Sciatic nerve (tissue), 2 donors: ENCODE measurements around the gene KCNJ12. TPM values are rescaled to one million over a fixed set of nuclear protein-coding genes. Genes with fewer than 3 reads are reported as not detected.
"Not testable (repeated sequence)": the region's sequence is repeated elsewhere in the genome, so short reads cannot be mapped to it uniquely, and the experiment has no call there.

Experiments
- ATAC-seq: fragments of 200-7000 bp; cut with Tn5 transposase; one replicate; pipeline ENCODE4 v1.9.1; 2020; ENCODE audit warnings: mild to moderate bottlenecking, moderate library complexity
- DNase-seq: peaks from one replicate; pipeline ENCODE4 v3.0.0-alpha.2; 2020; ENCODE audit warnings: low spot score
- intact Hi-C: fragments of 100-400 bp; cut with DNase I; formaldehyde crosslinking; loops from one replicate; pipeline ENCODE4 v1.14.2; 2022
- total RNA-seq: library from RNA; stranded (reverse); fragmentation: NEBNext Ultra II Directional; extraction: Animal tissue kit (Norgen Biotek cat#: 25700); gene quantifications from one replicate; pipeline ENCODE4 v1.2.1, GENCODE V29; 2021
- donor health status: DM: no; HTN: no; CAD: no.
- donor health status: DM: no; HTN: no; CAD: no.

KCNJ12 gene
- total RNA-seq, 1 donor from 2014 or later, result 1.0 TPM

DNA sequence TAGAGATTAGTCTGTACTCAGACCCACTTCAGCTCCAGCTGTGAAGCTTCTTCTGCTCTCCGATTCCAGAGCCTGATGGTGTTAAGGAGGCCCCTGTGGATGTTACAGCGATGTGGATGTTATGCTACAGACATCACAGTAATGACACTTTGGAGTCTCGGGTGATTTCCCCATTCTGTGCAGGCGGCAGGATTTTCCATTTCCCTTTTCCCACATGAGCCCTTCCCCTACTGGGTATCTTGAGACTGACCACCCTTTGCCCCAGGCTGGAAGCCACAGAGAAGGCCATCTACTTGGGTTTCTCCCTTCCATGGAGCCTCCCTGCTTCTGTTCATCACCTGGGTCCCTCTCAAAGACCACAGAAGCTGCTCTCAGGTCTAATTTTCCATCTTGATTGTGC is 78.3 kb downstream of the KCNJ12 start:
- intact Hi-C loops, result no loop called here
- ATAC-seq, result no peak

GRCh38 chr17:21455761-21456160 is 79.6 kb downstream of the KCNJ12 start:
- DNase-seq (no peak), ATAC-seq (no peak)
- intact Hi-C loops, result loop anchor here (5.0 kb wide), 1 partner anchor 57 kb away; no protein-coding TSS in a partner anchor

More for the DNA sequence above, 78.3 kb downstream of the KCNJ12 start:
- no peak for DNase-seq

GRCh38 chr17:21456449-21456848 is 80.3 kb downstream of the KCNJ12 start:
- not testable (repeated sequence) for ATAC-seq, DNase-seq
- intact Hi-C loops, result loop anchor here (5.0 kb wide), 1 partner anchor 56 kb away; no protein-coding TSS in a partner anchor

- ATAC-seq, result peak; percentile 88
Observed at GRCh38 chr17:21457051-21458026, 81.2 kb downstream of the KCNJ12 start.

GRCh38 chr17:21458054-21458453 is 81.9 kb downstream of the KCNJ12 start:
- peak; percentile 50 for ATAC-seq
- no peak for DNase-seq
- intact Hi-C loops, result loop anchor here (5.0 kb wide), 1 partner anchor 54 kb away; no protein-coding TSS in a partner anchor

More at GRCh38 chr17:21457051-21458026, 81.2 kb downstream of the KCNJ12 start:
- intact Hi-C loops, result loop anchor here (5.0 kb wide), 1 partner anchor 55 kb away; no protein-coding TSS in a partner anchor
- peak; percentile 91 for DNase-seq

DNA sequence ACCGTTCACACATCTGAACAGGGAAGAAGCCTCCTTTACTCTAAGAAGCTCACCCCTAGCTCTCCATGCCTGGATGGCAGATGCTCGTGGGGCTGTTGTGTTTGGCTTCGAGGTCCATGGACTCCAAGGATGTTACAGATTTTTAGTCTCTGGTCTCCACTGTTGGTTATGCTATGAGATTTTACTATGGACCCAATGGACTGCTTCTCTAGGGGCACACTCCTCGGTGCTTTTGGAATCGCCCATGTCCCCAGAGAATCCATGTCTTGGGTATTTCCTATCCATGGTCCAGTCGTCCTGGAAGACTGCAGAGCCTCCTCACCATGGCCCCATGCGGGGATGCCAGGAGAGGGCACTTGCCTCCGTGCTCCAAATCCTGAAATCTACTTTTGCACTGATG is 83.4 kb downstream of the KCNJ12 start:
- DNase-seq, result no peak
- intact Hi-C loops, result loop anchor here (5.0 kb wide), 1 partner anchor 53 kb away; no protein-coding TSS in a partner anchor
- ATAC-seq, result no peak

- no peak for DNase-seq
- ATAC-seq, result peak; percentile 66
- intact Hi-C loops, result no loop called here
Observed at GRCh38 chr17:21460358-21460757, 84.2 kb downstream of the KCNJ12 start.

DNA sequence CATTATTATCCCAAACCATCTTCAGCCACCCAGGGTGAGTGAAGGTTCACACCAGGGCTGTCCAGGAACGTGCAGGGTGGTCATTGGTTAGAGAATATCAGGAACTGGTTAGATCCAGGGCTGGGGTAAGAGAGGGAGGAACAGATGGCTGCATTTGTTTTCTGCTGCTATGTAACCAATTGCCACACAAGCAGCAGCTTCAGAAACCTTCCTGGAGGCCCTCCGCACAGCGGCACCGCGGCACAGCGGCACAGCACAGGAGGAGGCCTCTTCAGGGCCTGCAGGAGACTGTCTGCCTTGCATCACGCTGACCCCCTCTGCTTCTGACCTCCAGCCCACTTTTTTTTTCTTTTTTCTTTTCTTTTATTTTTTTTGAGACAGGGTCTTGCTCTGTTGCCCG is 86.1 kb downstream of the KCNJ12 start:
- intact Hi-C loops, result no loop called here
- ATAC-seq (no peak), DNase-seq (no peak)

DNA sequence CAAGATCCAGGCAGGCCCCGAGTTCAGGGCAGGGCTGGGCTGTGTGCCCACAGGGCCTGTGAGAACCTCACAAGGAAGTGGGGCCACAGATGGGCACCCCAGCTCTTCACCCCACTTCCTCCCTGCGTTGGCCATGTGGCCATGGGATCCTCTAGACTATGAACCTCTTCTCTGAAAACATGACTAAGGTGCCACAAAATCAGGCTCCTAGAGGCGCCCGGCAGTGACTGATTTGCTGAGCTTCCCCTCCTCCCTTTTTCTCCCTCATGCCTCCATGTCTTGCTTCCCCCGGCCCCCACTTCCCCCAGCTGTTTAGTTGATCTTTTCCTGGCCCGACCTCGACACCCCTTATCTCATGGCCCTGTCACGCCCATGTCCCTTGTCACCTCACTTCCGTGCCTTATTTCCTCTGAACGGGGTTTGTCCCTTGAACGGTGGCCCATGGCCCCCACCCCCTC is 87.1 kb downstream of the KCNJ12 start:
- DNase-seq, result no peak
- ATAC-seq, result no peak
- intact Hi-C loops, result no loop called here

DNA sequence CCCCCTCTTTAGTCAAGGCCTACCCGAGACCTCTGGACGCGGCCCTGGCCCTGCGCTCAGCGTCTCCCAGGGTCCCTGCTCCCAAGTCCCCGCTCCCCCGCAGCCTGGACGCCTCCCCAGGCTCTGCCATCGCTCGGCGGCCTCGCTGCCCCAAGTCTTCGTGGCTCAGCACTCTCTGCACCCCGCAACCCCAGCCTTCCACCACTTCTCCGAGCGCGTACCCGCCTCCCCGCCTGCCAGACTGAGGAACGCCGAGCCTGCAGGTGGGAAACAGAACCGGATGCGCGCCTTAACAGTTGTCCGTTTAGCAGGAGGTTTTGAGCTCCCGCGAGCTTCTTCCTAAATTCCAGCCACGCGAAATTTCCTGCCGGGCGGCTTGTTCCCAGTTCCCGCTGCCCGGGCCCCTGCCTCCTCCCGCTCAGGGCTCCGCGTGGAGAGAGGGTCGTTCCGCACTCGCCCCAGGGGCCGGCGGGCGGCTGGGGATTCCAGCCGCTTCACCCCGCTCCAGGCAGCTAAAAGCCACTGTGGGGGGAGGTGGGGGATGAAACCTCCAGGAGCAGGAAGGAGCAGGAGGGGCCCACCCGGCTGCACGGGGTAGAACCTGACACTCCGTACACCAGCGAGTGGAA is 87.7 kb downstream of the KCNJ12 start:
- DNase-seq, result no peak
- ATAC-seq, result no peak
- intact Hi-C loops, result no loop called here

DNA sequence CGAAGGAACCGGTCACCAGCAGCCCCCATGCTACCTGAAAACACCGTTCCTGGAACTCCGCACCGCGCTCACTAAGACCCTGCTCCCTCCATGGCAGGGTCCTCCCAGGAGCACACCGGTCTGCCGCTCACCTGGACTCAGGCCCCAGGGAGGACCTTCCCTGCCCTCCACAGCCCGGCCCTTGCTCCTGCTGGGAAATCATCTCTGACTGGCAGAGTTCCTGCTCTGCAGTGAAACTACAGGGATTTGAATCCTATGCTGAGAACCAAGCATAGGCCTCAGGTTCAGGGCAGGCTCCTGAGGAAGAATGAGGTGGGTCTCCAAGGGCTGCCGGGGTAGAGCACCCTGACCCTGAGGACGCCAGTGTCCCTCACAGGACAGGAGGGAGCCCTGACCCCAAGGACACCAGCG is 88.5 kb downstream of the KCNJ12 start:
- DNase-seq, result no peak
- no peak for ATAC-seq
- intact Hi-C loops, result no loop called here

DNA sequence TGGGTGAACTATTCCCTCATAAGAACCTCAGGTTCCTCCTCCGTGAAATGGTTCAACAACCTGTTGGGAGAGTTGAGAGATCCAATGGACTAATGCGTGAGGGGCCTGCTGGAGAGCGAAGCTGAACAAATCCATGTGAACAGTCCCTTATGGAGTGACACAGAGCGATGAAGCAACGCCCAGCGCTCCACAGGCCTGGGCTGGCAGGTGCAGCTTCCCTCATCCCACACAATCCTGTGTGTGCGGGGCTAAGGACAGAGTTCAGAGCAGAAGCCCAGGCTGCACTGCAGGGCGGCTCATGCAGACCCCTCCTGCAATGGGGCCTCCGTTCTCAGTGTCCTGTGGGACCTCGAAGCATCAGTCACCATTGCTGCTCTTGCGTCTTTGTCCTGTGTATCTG is 90.4 kb downstream of the KCNJ12 start:
- DNase-seq (no peak), ATAC-seq (no peak)
- intact Hi-C loops, result no loop called here

GRCh38 chr17:21467196-21467595 is 91.0 kb downstream of the KCNJ12 start:
- no peak for DNase-seq
- no peak for ATAC-seq
- intact Hi-C loops, result no loop called here

DNA sequence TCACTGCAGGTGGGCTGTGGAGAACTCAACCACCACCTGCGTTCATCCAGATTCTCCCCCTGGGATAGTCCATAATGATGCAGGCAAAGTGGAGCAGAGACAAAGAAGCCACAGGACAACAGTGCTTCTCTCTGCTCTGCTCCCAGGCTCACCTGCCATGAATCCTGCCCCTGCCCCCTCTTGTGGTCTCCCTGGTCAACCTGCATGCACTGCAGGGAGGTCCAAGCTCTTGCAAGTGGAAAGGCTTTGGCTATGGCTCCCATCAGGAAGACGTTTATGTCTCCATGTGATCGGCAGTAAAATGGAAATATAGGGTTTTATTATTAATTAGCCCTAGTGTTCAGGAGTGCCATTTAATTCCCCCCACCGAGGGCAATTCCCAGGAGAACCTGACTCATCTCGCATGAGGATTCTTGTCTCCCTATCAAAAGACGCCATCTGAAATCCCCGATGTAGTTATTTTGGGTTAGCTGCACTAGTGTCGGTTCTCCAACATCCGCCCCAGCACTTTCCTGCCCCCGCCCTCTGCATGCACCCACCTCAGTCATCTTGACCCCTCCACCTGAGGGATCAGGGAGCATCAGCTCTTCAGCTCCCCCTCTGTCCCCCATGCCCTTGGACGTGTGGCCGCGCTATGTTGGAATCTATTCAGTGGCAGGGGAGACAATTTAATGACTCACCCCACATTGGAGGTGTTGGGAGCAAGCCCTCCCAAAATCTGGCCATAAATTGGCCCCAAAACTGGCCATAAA is 91.8 kb downstream of the KCNJ12 start:
- no peak for DNase-seq
- intact Hi-C loops, result no loop called here
- ATAC-seq, result no peak

Other genes starting within 250 kb of the KCNJ12 start
- 17.1 TPM for gene DHRS7B, start 249.4 kb upstream of the KCNJ12 start, total RNA-seq
- 16.6 TPM for gene TMEM11, start 162.2 kb upstream of the KCNJ12 start, total RNA-seq
- 9.3 TPM for gene NATD1, start 122.9 kb upstream of the KCNJ12 start, total RNA-seq
- 42.2 TPM for gene MAP2K3, start 91.6 kb upstream of the KCNJ12 start, total RNA-seq